HEK293 (cell line): Measurements from ENCODE around the gene EREG.

Source experiments
- CTCF ChIA-PET: fragments of 350-600 bp; formaldehyde crosslinking; extraction: SDS; loops from one replicate; lab custom pipeline; 2021; ENCODE audit warnings: antibody characterized with exemption; lab: Yijun Ruan, JAX
- POLR2A ChIA-PET: fragments of 300-600 bp; formaldehyde crosslinking; extraction: SDS; loops from one replicate; lab custom pipeline; 2020; ENCODE audit warnings: antibody characterized with exemption, inconsistent platforms; lab: Yijun Ruan, JAX
- H3K27ac ChIP-seq: fragments of 200-500 bp; sonication (Bioruptor generic); 2 replicates; pipeline ENCODE4 v1.5.1; 2014; ENCODE audit warnings: low read depth, low read length, control low read depth, inconsistent platforms; ENCODE audit errors: extremely low read depth
- H3K36me3 ChIP-seq, 2 experiments: fragments of 200-500 bp in 1 of 2; sonication (Bioruptor generic) in 1 of 2; 1 replicate in 1 of 2; 2 replicates in 1 of 2; pipeline ENCODE4 v1.5.1; 2014 to 2017; ENCODE audit warnings: inconsistent platforms in 2 of 2, low read length in 2 of 2; ENCODE audit not compliant: control insufficient read depth in 2 of 2, insufficient read depth in 1 of 2
- H3K4me1 ChIP-seq: fragments of 200-500 bp; sonication (Bioruptor generic); 2 replicates; pipeline ENCODE4 v1.5.1; 2014; ENCODE audit warnings: mild to moderate bottlenecking, low read length, inconsistent platforms; ENCODE audit not compliant: control insufficient read depth, insufficient read depth
- H3K4me3 ChIP-seq: 2 replicates; pipeline ENCODE4 v1.5.1; 2011; ENCODE audit warnings: low read depth, mild to moderate bottlenecking, control low read depth, low read length, moderate library complexity
- H3K9me3 ChIP-seq: fragments of 200-500 bp; sonication (Bioruptor generic); 2 replicates; pipeline ENCODE4 v1.5.1; 2014; ENCODE audit warnings: low read depth, low read length, inconsistent platforms; ENCODE audit not compliant: control insufficient read depth, insufficient read depth
- ATF2 ChIP-seq: fragments of 450-650 bp; formaldehyde crosslinking; IDR thresholded peaks from 2 replicates; pipeline ENCODE4 v1.5.1; 2016; ENCODE audit warnings: missing biosample characterization, missing genetic modification characterization, low read depth
- INSM2 ChIP-seq: fragments of 450-650 bp; formaldehyde crosslinking; IDR thresholded peaks from 2 replicates; pipeline ENCODE4 v1.5.1; 2016; ENCODE audit warnings: missing biosample characterization, missing genetic modification characterization
- KLF17 ChIP-seq: fragments of 450-650 bp; formaldehyde crosslinking; IDR thresholded peaks from 2 replicates; pipeline ENCODE4 v1.5.1; 2016; ENCODE audit warnings: missing biosample characterization, missing genetic modification characterization
- TSHZ1 ChIP-seq: fragments of 450-650 bp; formaldehyde crosslinking; IDR thresholded peaks from 2 replicates; pipeline ENCODE4 v1.5.1; 2016; ENCODE audit warnings: missing biosample characterization, missing genetic modification characterization, borderline replicate concordance
- ZBTB20 ChIP-seq: fragments of 450-650 bp; formaldehyde crosslinking; IDR thresholded peaks from 2 replicates; pipeline ENCODE4 v1.5.1; 2016; ENCODE audit warnings: missing biosample characterization, missing genetic modification characterization
- ZBTB26 ChIP-seq: fragments of 450-650 bp; formaldehyde crosslinking; optimal IDR thresholded peaks from 2 replicates; pipeline ENCODE3; 2016; ENCODE audit warnings: missing biosample characterization, mild to moderate bottlenecking, missing genetic modification characterization
- ZNF132 ChIP-seq: fragments of 450-650 bp; formaldehyde crosslinking; IDR thresholded peaks from 2 replicates; pipeline ENCODE4 v1.5.1; 2017; ENCODE audit warnings: missing biosample characterization, missing genetic modification characterization, borderline replicate concordance
- ZNF18 ChIP-seq: fragments of 450-650 bp; formaldehyde crosslinking; IDR thresholded peaks from 2 replicates; pipeline ENCODE4 v1.5.1; 2016; ENCODE audit warnings: missing biosample characterization, missing genetic modification characterization
- ZNF221 ChIP-seq: fragments of 450-650 bp; formaldehyde crosslinking; IDR thresholded peaks from 2 replicates; pipeline ENCODE4 v1.5.1; 2017; ENCODE audit warnings: missing biosample characterization, missing genetic modification characterization, borderline replicate concordance
- ZNF394 ChIP-seq: fragments of 450-650 bp; formaldehyde crosslinking; IDR thresholded peaks from 2 replicates; pipeline ENCODE4 v1.5.1; 2016; ENCODE audit warnings: missing biosample characterization, missing genetic modification characterization, mild to moderate bottlenecking, moderate library complexity, borderline replicate concordance
- ZNF449 ChIP-seq: fragments of 450-650 bp; formaldehyde crosslinking; IDR thresholded peaks from 2 replicates; pipeline ENCODE4 v1.5.1; 2017; ENCODE audit warnings: missing biosample characterization, mild to moderate bottlenecking, missing genetic modification characterization, moderate library complexity
- ZNF510 ChIP-seq: fragments of 450-650 bp; formaldehyde crosslinking; IDR thresholded peaks from 2 replicates; pipeline ENCODE4 v1.5.1; 2018; ENCODE audit warnings: mild to moderate bottlenecking, missing genetic modification characterization, missing biosample characterization; ENCODE audit not compliant: insufficient replicate concordance
- ZNF514 ChIP-seq: fragments of 450-650 bp; formaldehyde crosslinking; IDR thresholded peaks from 2 replicates; pipeline ENCODE4 v1.5.1; 2016; ENCODE audit warnings: missing biosample characterization, missing genetic modification characterization
- ZNF610 ChIP-seq: fragments of 450-650 bp; formaldehyde crosslinking; IDR thresholded peaks from 2 replicates; pipeline ENCODE4 v1.5.1; 2016; ENCODE audit warnings: missing biosample characterization, missing genetic modification characterization, borderline replicate concordance
- ZNF645 ChIP-seq: fragments of 450-650 bp; formaldehyde crosslinking; IDR thresholded peaks from 2 replicates; pipeline ENCODE4; 2016; ENCODE audit warnings: missing biosample characterization, missing genetic modification characterization
- ZSCAN18 ChIP-seq: fragments of 450-650 bp; formaldehyde crosslinking; IDR thresholded peaks from 2 replicates; pipeline ENCODE4 v1.5.1; 2016; ENCODE audit warnings: missing biosample characterization, missing genetic modification characterization

The EREG gene

GRCh38 chr4:74328501-74328900, 36.4 kb upstream of the EREG start (continued):
- TF ChIP-seq INSM2 (tag by site-specific recombination) (no peak), ZNF514 (tag by site-specific recombination) (no peak), ZBTB26 (no peak), TSHZ1 (no peak)
- TF ChIP-seq, all 188 proteins: peak for 0

- no peak overlapping the region for H3K27ac ChIP-seq
- no peaks in the 10 kb centered on the region for H3K36me3 ChIP-seq
- CTCF ChIA-PET = no interaction called here
- TF ChIP-seq ZNF221 (tag by site-specific recombination) (no peak), KLF17 (tag by site-specific recombination) (no peak), ZNF18 (tag by site-specific recombination) (no peak), ATF2 (tag by site-specific recombination) (no peak), ZNF394 (tag by site-specific recombination) (no peak), ZNF510 (tag by site-specific recombination) (no peak)
- no peak overlapping the region for H3K4me3 ChIP-seq
- H3K4me1 ChIP-seq = no peaks in the 10 kb centered on the region
- POLR2A ChIA-PET = no interaction called here
- no peaks in the 10 kb centered on the region for H3K9me3 ChIP-seq
These were observed 35.6 kb upstream of the EREG start for GRCh38 chr4:74329307-74329706.

- Histone ChIP-seq H3K27ac (no peak overlapping the region), H3K9me3 (no peaks in the 10 kb centered on the region), H3K36me3 (no peaks in the 10 kb centered on the region), H3K4me3 (no peak overlapping the region), H3K4me1 (no peaks in the 10 kb centered on the region)
- CTCF ChIA-PET = no interaction called here
- POLR2A ChIA-PET = no interaction called here
- no peak for TF ChIP-seq ZNF610 (tag by site-specific recombination)
- TF ChIP-seq ZNF132 (tag by site-specific recombination) = no peak
- no peak for TF ChIP-seq ZBTB20
- TF ChIP-seq ZNF645 (tag by site-specific recombination) = no peak
- TF ChIP-seq ZSCAN18 = no peak
- no peak for TF ChIP-seq ZNF449 (tag by site-specific recombination)
These were observed 34.6 kb upstream of the EREG start for GRCh38 chr4:74330295-74330750.
